ENCODE data around the gene NUP37. TPM values are rescaled to one million over a fixed set of nuclear protein-coding genes. Genes with fewer than 3 reads are reported as not detected.
A peak's percentile ranks its signal among the peaks of the same experiment; 100 is the strongest.

NUP37 gene
- total RNA-seq, 1 experiment from 2014 or later: 77.5 TPM

- Histone ChIP-seq H3K9ac (ENCODE audit: low read length) (no peak overlapping the region), H3K36me3 (ENCODE audit: control insufficient read depth in 1 of 2, insufficient read depth in 2 of 2, low read length in 2 of 2) (no peaks in the 10 kb centered on the region), H3K9me3 (ENCODE audit: control insufficient read depth in 1 of 2, insufficient read depth in 1 of 2, low read depth in 1 of 2, low read length in 2 of 2) (no peaks in the 10 kb centered on the region), H3K27ac (ENCODE audit: low read depth, low read length) (no peak overlapping the region), H3K4me1 (ENCODE audit: control insufficient read depth in 1 of 2, insufficient read depth in 2 of 2, low read length in 2 of 2) (peaks cover 0 to 15% of the 10 kb centered on the region in 2 experiments; a peak in 3 of 4 replicates), H3K4me2 (ENCODE audit: low read length) (no peak overlapping the region), H3K79me2 (ENCODE audit: insufficient read depth, low read length) (no peaks in the 10 kb centered on the region), H3K27me3 (ENCODE audit: insufficient read depth, low read length) (no peaks in the 10 kb centered on the region), H4K20me1 (ENCODE audit: insufficient read depth) (no peaks in the 10 kb centered on the region), H3K4me3 (replicated peaks in 1 of 2; ENCODE audit: low read depth in 1 of 2, low read length in 2 of 2) (no peak overlapping the region), H2AFZ (ENCODE audit: low read depth, low read length, poor library complexity, severe bottlenecking) (no peak overlapping the region), H3K9me2 (ENCODE audit: insufficient read depth) (no peaks in the 10 kb centered on the region)
- BruUV-seq (replicated peaks): no TSS peak
- no peak for TF ChIP-seq ZBTB33 (IDR thresholded peaks at IDR 0.05; ENCODE audit: extremely low read depth, insufficient replicate concordance, low read length)
- TF ChIP-seq FOSL1 (IDR thresholded peaks at IDR 0.05; ENCODE audit: low read depth): peak; percentile 29; the same call in 1 of the 2 replicates
- TF ChIP-seq TCF7L2 (IDR thresholded peaks at IDR 0.05; ENCODE audit: borderline replicate concordance, extremely low read depth, insufficient read depth, insufficient read length): peak; percentile 81
- RAD21 ChIA-PET (ENCODE audit: low non-redundant PET in 1 of 2, low total read pairs in 2 of 2, uncharacterized antibody in 2 of 2, unreplicated experiment in 2 of 2): no interaction called here
- CTCF ChIA-PET: no interaction called here
- ATAC-seq (no peak), DNase-seq (ENCODE audit: low read depth, low spot score) (no peak)
- POLR2A ChIA-PET: no interaction called here
- intact Hi-C loops (cut with micrococcal nuclease): no loop called here
Observed at GRCh38 chr12:102059343-102059742, 60.6 kb downstream of the NUP37 start.

DNA sequence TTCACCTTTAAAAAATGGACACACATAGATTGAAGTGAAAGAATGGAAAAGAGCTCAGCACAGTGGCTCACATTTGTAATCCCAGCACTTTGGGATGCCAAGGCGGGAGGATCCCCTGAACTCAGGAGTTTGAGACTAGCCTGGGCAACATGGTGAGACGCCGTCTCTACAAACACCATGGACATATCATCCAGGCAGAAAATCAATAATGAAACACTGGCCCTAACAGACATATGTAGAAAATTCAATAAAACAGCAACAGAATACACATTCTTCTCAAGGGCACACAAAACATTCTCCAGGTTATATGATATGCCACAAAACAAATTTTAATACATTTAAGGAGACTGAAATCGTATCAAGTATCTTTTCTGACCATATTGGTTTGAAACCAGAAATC, 65.6 kb downstream of the NUP37 start:
- ChIA-PET CTCF (no interaction called here), POLR2A (no interaction called here), RAD21 (ENCODE audit: low non-redundant PET in 1 of 2, low total read pairs in 2 of 2, uncharacterized antibody in 2 of 2, unreplicated experiment in 2 of 2) (no interaction called here)
- Histone ChIP-seq H3K9ac (ENCODE audit: low read length) (no peak overlapping the region), H3K9me3 (ENCODE audit: control insufficient read depth in 1 of 2, insufficient read depth in 1 of 2, low read depth in 1 of 2, low read length in 2 of 2) (no peaks in the 10 kb centered on the region), H3K27me3 (ENCODE audit: insufficient read depth, low read length) (no peaks in the 10 kb centered on the region), H3K4me2 (ENCODE audit: low read length) (no peak overlapping the region), H3K36me3 (ENCODE audit: control insufficient read depth in 1 of 2, insufficient read depth in 2 of 2, low read length in 2 of 2) (no peaks in the 10 kb centered on the region), H4K20me1 (ENCODE audit: insufficient read depth) (no peaks in the 10 kb centered on the region), H3K27ac (ENCODE audit: low read depth, low read length) (no peak overlapping the region), H3K9me2 (ENCODE audit: insufficient read depth) (no peaks in the 10 kb centered on the region), H3K4me1 (ENCODE audit: control insufficient read depth in 1 of 2, insufficient read depth in 2 of 2, low read length in 2 of 2) (peaks cover 0 to 2% of the 10 kb centered on the region in 2 experiments; a peak in 2 of 4 replicates), H3K79me2 (ENCODE audit: insufficient read depth, low read length) (no peaks in the 10 kb centered on the region), H3K4me3 (replicated peaks in 1 of 2; ENCODE audit: low read depth in 1 of 2, low read length in 2 of 2) (no peak overlapping the region), H2AFZ (ENCODE audit: low read depth, low read length, poor library complexity, severe bottlenecking) (no peak overlapping the region)
- no peak for DNase-seq (ENCODE audit: low read depth, low spot score)
- intact Hi-C loops (cut with micrococcal nuclease): no loop called here
- no TSS peak for BruUV-seq (replicated peaks)
- TF ChIP-seq YY1 (IDR thresholded peaks at IDR 0.05; ENCODE audit: extremely low read depth, insufficient replicate concordance, low read depth, low read length) (no peak), ELF1 (IDR thresholded peaks at IDR 0.05; ENCODE audit: borderline replicate concordance, low read depth) (no peak), TCF7L2 (IDR thresholded peaks at IDR 0.05; ENCODE audit: borderline replicate concordance, extremely low read depth, insufficient read depth, insufficient read length) (no peak), JUND (IDR thresholded peaks at IDR 0.05) (no peak), POLR2AphosphoS5 (IDR thresholded peaks at IDR 0.05; ENCODE audit: low read depth, low read length) (no peak), SRF (IDR thresholded peaks at IDR 0.05; ENCODE audit: low read depth) (no peak), CBX3 (IDR thresholded peaks at IDR 0.05; ENCODE audit: low read depth) (no peak), EGR1 (IDR thresholded peaks at IDR 0.05; ENCODE audit: low read depth) (no peak), FOSL1 (IDR thresholded peaks at IDR 0.05; ENCODE audit: low read depth) (no peak), SIN3A (IDR thresholded peaks at IDR 0.05; ENCODE audit: low read depth) (no peak), EZH2 (IDR thresholded peaks at IDR 0.05) (no peak)
- TF ChIP-seq, protein P1, sequence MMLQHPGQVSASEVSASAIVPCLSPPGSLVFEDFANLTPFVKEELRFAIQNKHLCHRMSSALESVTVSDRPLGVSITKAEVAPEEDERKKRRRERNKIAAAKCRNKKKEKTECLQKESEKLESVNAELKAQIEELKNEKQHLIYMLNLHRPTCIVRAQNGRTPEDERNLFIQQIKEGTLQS (IDR thresholded peaks at IDR 0.05): no peak
- ATAC-seq: no peak

Data from HCT116 (cell line).